GM12873 (cell line): Measurements from ENCODE around the gene GEMIN4.

ENCODE experiments used
- CTCF ChIP-seq: IDR thresholded peaks from 2 replicates; pipeline ENCODE4 v1.5.1; 2012; ENCODE audit warnings: low read depth, mild to moderate bottlenecking, moderate library complexity, low read length, control low read depth; ENCODE audit not compliant: insufficient read depth; ENCODE audit errors: missing control alignments

GEMIN4 gene

GRCh38 chr17:795721-796120 is 43.7 kb upstream of the GEMIN4 start:
- TF ChIP-seq CTCF = no peak

- TF ChIP-seq CTCF = no peak
Measured at GRCh38 chr17:795276-795675, 43.2 kb upstream of the GEMIN4 start.

GRCh38 chr17:794876-795275 is 42.8 kb upstream of the GEMIN4 start:
- TF ChIP-seq CTCF = peak; percentile 51

- no peak for TF ChIP-seq CTCF
Measured at GRCh38 chr17:792277-792676, 40.2 kb upstream of the GEMIN4 start.

- TF ChIP-seq CTCF = no peak
Measured at GRCh38 chr17:791829-792228, 39.8 kb upstream of the GEMIN4 start.

GRCh38 chr17:789160-789840 is 37.2 kb upstream of the GEMIN4 start:
- TF ChIP-seq CTCF = no peak

GRCh38 chr17:788551-788950 is 36.5 kb upstream of the GEMIN4 start:
- no peak for TF ChIP-seq CTCF

- TF ChIP-seq CTCF = no peak
Measured at GRCh38 chr17:787641-788221, 35.7 kb upstream of the GEMIN4 start.
